T-cell (primary cell): ENCODE measurements around the gene UROC1. TPM values are rescaled to one million over a fixed set of nuclear protein-coding genes. Genes with fewer than 3 reads are reported as not detected.

Experiments
- ATAC-seq, 4 experiments: fragments of 200-7000 bp in 3 of 4; fragments of 150-1000 bp in 1 of 4; cut with Tn5 transposase; replicated peaks in 1 of 4; 1 replicate in 3 of 4; 2 replicates in 1 of 4; pipeline ENCODE4 v1.10.0; 2021; ENCODE audit warnings: moderate library complexity in 3 of 4, mild to moderate bottlenecking in 2 of 4, moderate number of reproducible peaks in 1 of 4
- CTCF ChIA-PET, 2 donors: fragments of 300-600 bp; sonication (Branson Sonifier 250); formaldehyde crosslinking; loops; one replicate each; lab custom pipeline; 2022; ENCODE audit warnings: antibody characterized with exemption in 2 of 2; lab: Charles Lee
- POLR2A ChIA-PET, 2 donors: fragments of 300-600 bp; sonication (Branson Sonifier 250); formaldehyde crosslinking; loops; one replicate each; lab custom pipeline; 2022; ENCODE audit warnings: antibody characterized with exemption in 2 of 2; lab: Charles Lee
- DNase-seq, 35 experiments: peaks; one replicate each; pipeline versions ENCODE4 v3.0.0 to v3.0.0-alpha.2; 2013 to 2023
- H3K27ac ChIP-seq: one replicate; pipeline ENCODE4 v1.5.1; 2013; ENCODE audit warnings: low read length
- H3K27me3 ChIP-seq, 2 experiments: replicated peaks in 1 of 2; 1 replicate in 1 of 2; 2 replicates in 1 of 2; pipeline versions ENCODE4 v1.6.1 to v1.7.0; 2013; ENCODE audit warnings: low read length in 1 of 2, mixed read lengths in 1 of 2; ENCODE audit not compliant: control insufficient read depth in 2 of 2, insufficient read depth in 2 of 2; ENCODE audit errors: extremely low read depth in 1 of 2
- H3K36me3 ChIP-seq, 2 donors: 1 replicate in 1 of 2; 2 replicates in 1 of 2; pipeline versions ENCODE4 v1.6.1 to v1.7.0; 2013; ENCODE audit warnings: low read length in 1 of 2; ENCODE audit not compliant: control insufficient read depth in 2 of 2, insufficient read depth in 1 of 2; ENCODE audit errors: extremely low read depth in 1 of 2
- H3K4me1 ChIP-seq, 2 experiments: 1 replicate in 1 of 2; 2 replicates in 1 of 2; pipeline versions ENCODE4 v1.6.1 to v1.7.0; 2013; ENCODE audit warnings: low read length in 2 of 2, mixed read lengths in 1 of 2; ENCODE audit not compliant: insufficient read depth in 2 of 2, control insufficient read depth in 1 of 2; ENCODE audit errors: extremely low read depth in 1 of 2
- H3K4me3 ChIP-seq, 2 donors: 1 replicate in 1 of 2; 2 replicates in 1 of 2; pipeline versions ENCODE4 v1.5.1 to v1.7.0; 2013; ENCODE audit warnings: mild to moderate bottlenecking in 2 of 2, low read length in 1 of 2, moderate library complexity in 1 of 2; ENCODE audit not compliant: control insufficient read depth in 1 of 2; ENCODE audit errors: extremely low read depth in 1 of 2
- H3K9me3 ChIP-seq: 2 replicates; pipeline ENCODE4 v1.7.0; 2013
- H3K27ac Mint-ChIP-seq, 2 donors: one replicate each; pipeline ENCODE4 v1.8.0; 2020 to 2021; ENCODE audit warnings: mild to moderate bottlenecking in 2 of 2, mixed read lengths in 2 of 2
- H3K27me3 Mint-ChIP-seq, 2 donors: one replicate each; pipeline ENCODE4 v1.8.0; 2021 to 2022; ENCODE audit warnings: mixed read lengths in 2 of 2
- H3K36me3 Mint-ChIP-seq: one replicate; pipeline ENCODE4 v1.8.0; 2021; ENCODE audit warnings: mixed read lengths
- H3K4me1 Mint-ChIP-seq, 3 donors: one replicate each; pipeline ENCODE4 v1.8.0; 2020 to 2022; ENCODE audit warnings: mixed read lengths in 3 of 3, mild to moderate bottlenecking in 1 of 3
- H3K4me3 Mint-ChIP-seq, 3 donors: one replicate each; pipeline ENCODE4 v1.8.0; 2020 to 2022; ENCODE audit warnings: mild to moderate bottlenecking in 3 of 3, mixed read lengths in 3 of 3, moderate library complexity in 3 of 3
- H3K9me3 Mint-ChIP-seq, 3 donors: one replicate each; pipeline ENCODE4 v1.8.0; 2020 to 2022; ENCODE audit warnings: mixed read lengths in 3 of 3
- WGBS: methylation state at CpG from one replicate; pipeline ENCODE4 v1.1.5; 2013; ENCODE audit warnings: missing lambda C conversion rate; ENCODE audit not compliant: insufficient coverage; 5-methylcytosine and 5-hydroxymethylcytosine counted together
- total RNA-seq, 35 experiments: library from RNA in 6 of 35; stranded (reverse) in 6 of 35; fragments of 120-200 nt in 1 of 35; gene quantifications; one replicate each; pipeline versions ENCODE4 v1.2.1 to v1.2.4 and lab custom pipeline; 2013 to 2026

UROC1 gene
- total RNA-seq (under 1 TPM in 1 of 5 donors, not detected in 4; 0.09 TPM), total RNA-seq (lab: John Stamatoyannopoulos, UW) (0 to 0.37 (median 0) reads per million in 29 experiments)
- total RNA-seq (2013) = not detected

- WGBS = 86% methylated on average over 13 of the region's 16 CpGs
Measured at GRCh38 chr3:126517291-126517951, at the start of gene UROC1. Gene UROC1 (minus strand): TSS chr3:126517773. CDS start chr3:126517719, 54 bp downstream.

GRCh38 chr3:126562737-126563276, 45.2 kb upstream of the UROC1 start:
- Histone ChIP-seq H3K4me3 (no peak overlapping the region), H3K27ac (no peak overlapping the region), H3K9me3 (peaks cover 3% of the 10 kb centered on the region), H3K36me3 (no peaks in the 10 kb centered on the region), H3K27me3 (peaks cover 0 to 12% of the 10 kb centered on the region in 2 experiments), H3K4me1 (no peaks in the 10 kb centered on the region)
- H3K4me1 Mint-ChIP-seq = no peaks in the 10 kb centered on the region
- DNase-seq (no peak), ATAC-seq (no peak)
- no peaks in the 10 kb centered on the region for H3K36me3 Mint-ChIP-seq
- POLR2A ChIA-PET = interaction anchor here in 1 of 2 donors (0.6 kb wide), 1 partner anchor 1515 kb away, joined by 4 read pairs; no protein-coding TSS in a partner anchor
- no CpG with 5 or more reads among the region's 2 CpGs for WGBS
- no peak overlapping the region for H3K27ac Mint-ChIP-seq
- no peak overlapping the region for H3K4me3 Mint-ChIP-seq
- H3K9me3 Mint-ChIP-seq = peaks cover 0 to 17% (median 15%) of the 10 kb centered on the region in 3 donors
- CTCF ChIA-PET = no interaction called here
- peaks cover 8 to 9% of the 10 kb centered on the region in 2 donors for H3K27me3 Mint-ChIP-seq

More at GRCh38 chr3:126517291-126517951, at the start of gene UROC1:
- H3K27me3 ChIP-seq = peaks cover 0 to 23% of the 10 kb centered on the region in 2 experiments
- H3K36me3 Mint-ChIP-seq = no peaks in the 10 kb centered on the region
- H3K4me3 ChIP-seq = no peak within 1 kb of the TSS
- no peaks in the 10 kb centered on the region for H3K4me1 Mint-ChIP-seq
- H3K27ac Mint-ChIP-seq = no peak within 1 kb of the TSS
- no peak for ATAC-seq
- CTCF ChIA-PET = no interaction called here
- no peak within 1 kb of the TSS for H3K4me3 Mint-ChIP-seq
- H3K27ac ChIP-seq = no peak within 1 kb of the TSS
- no peaks in the 10 kb centered on the region for H3K27me3 Mint-ChIP-seq
- no peaks in the 10 kb centered on the region for H3K9me3 ChIP-seq
- POLR2A ChIA-PET = no interaction called here
- DNase-seq = no peak
- H3K4me1 ChIP-seq = no peaks in the 10 kb centered on the region
- H3K36me3 ChIP-seq = no peaks in the 10 kb centered on the region
- H3K9me3 Mint-ChIP-seq = no peaks in the 10 kb centered on the region

GRCh38 chr3:126558336-126559071, 40.9 kb upstream of the UROC1 start, which contains the start of gene C3orf22:
Gene C3orf22 (minus strand): TSS chr3:126558932. CDS start chr3:126553390, 5,542 bp downstream.
- H3K27ac ChIP-seq = no peak within 1 kb of the TSS
- 72% methylated on average over 9 of the region's 9 CpGs for WGBS
- ATAC-seq (no peak), DNase-seq (peak in 3 of 35 experiments; percentile 3 to 23 (median 9))
- Mint-ChIP-seq H3K27me3 (peaks cover 0 to 2% of the 10 kb centered on the region in 2 donors), H3K4me1 (no peaks in the 10 kb centered on the region), H3K9me3 (peaks cover 0 to 17% (median 15%) of the 10 kb centered on the region in 3 donors), H3K36me3 (no peaks in the 10 kb centered on the region), H3K4me3 (no peak within 1 kb of the TSS), H3K27ac (no peak within 1 kb of the TSS)
- peaks cover 3% of the 10 kb centered on the region for H3K9me3 ChIP-seq
- ChIA-PET POLR2A (no interaction called here), CTCF (no interaction called here)
- no peaks in the 10 kb centered on the region for H3K4me1 ChIP-seq
- no peaks in the 10 kb centered on the region for H3K36me3 ChIP-seq
- H3K27me3 ChIP-seq = peaks cover 0 to 15% of the 10 kb centered on the region in 2 experiments
- H3K4me3 ChIP-seq = no peak within 1 kb of the TSS

GRCh38 chr3:126557761-126558160, 40.2 kb upstream of the UROC1 start:
- peaks cover 0 to 17% of the 10 kb centered on the region in 2 experiments for H3K27me3 ChIP-seq
- no peaks in the 10 kb centered on the region for H3K36me3 ChIP-seq
- Mint-ChIP-seq H3K4me3 (no peak overlapping the region), H3K9me3 (peaks cover 0 to 12% (median 11%) of the 10 kb centered on the region in 3 donors), H3K27ac (no peak overlapping the region), H3K4me1 (no peaks in the 10 kb centered on the region), H3K27me3 (peaks cover 0 to 3% of the 10 kb centered on the region in 2 donors), H3K36me3 (no peaks in the 10 kb centered on the region)
- H3K4me1 ChIP-seq = no peaks in the 10 kb centered on the region
- H3K27ac ChIP-seq = no peak overlapping the region
- ATAC-seq (no peak), DNase-seq (no peak)
- H3K9me3 ChIP-seq = peaks cover 3% of the 10 kb centered on the region
- ChIA-PET POLR2A (no interaction called here), CTCF (no interaction called here)
- 82% methylated on average over 6 of the region's 6 CpGs for WGBS
- no peak overlapping the region for H3K4me3 ChIP-seq

- Mint-ChIP-seq H3K27me3 (peaks cover 0 to 3% of the 10 kb centered on the region in 2 donors), H3K9me3 (peaks cover 0 to 9% (median 8%) of the 10 kb centered on the region in 3 donors), H3K27ac (no peak overlapping the region), H3K36me3 (no peaks in the 10 kb centered on the region), H3K4me1 (no peaks in the 10 kb centered on the region), H3K4me3 (no peak overlapping the region)
- POLR2A ChIA-PET = no interaction called here
- ATAC-seq = no peak
- Histone ChIP-seq H3K4me3 (no peak overlapping the region), H3K4me1 (no peaks in the 10 kb centered on the region), H3K27me3 (peaks cover 0 to 20% of the 10 kb centered on the region in 2 experiments), H3K9me3 (peaks cover under 1% of the 10 kb centered on the region), H3K27ac (no peak overlapping the region), H3K36me3 (no peaks in the 10 kb centered on the region)
- DNase-seq = peak in 3 of 35 experiments; percentile 2 to 23 (median 4)
- 91% methylated on average over 11 of the region's 11 CpGs for WGBS
- CTCF ChIA-PET = no interaction called here
Measured at GRCh38 chr3:126557415-126557745, 39.8 kb upstream of the UROC1 start.

- POLR2A ChIA-PET = no interaction called here
- H3K4me1 Mint-ChIP-seq = no peaks in the 10 kb centered on the region
- H3K27ac Mint-ChIP-seq = no peak overlapping the region
- 89% methylated on average over 8 of the region's 8 CpGs for WGBS
- Histone ChIP-seq H3K27ac (no peak overlapping the region), H3K9me3 (no peaks in the 10 kb centered on the region), H3K4me3 (no peak overlapping the region), H3K27me3 (peaks cover 0 to 20% of the 10 kb centered on the region in 2 experiments), H3K4me1 (no peaks in the 10 kb centered on the region), H3K36me3 (no peaks in the 10 kb centered on the region)
- no peak overlapping the region for H3K4me3 Mint-ChIP-seq
- H3K9me3 Mint-ChIP-seq = peaks cover 0 to 4% (median 4%) of the 10 kb centered on the region in 3 donors
- peaks cover 0 to 3% of the 10 kb centered on the region in 2 donors for H3K27me3 Mint-ChIP-seq
- CTCF ChIA-PET = no interaction called here
- ATAC-seq = no peak
- no peaks in the 10 kb centered on the region for H3K36me3 Mint-ChIP-seq
- DNase-seq = peak in 2 of 35 experiments; percentile 10
Measured at GRCh38 chr3:126556637-126557414, 39.3 kb upstream of the UROC1 start.
